Fibroblast of mammary gland (primary cell): Measurements from ENCODE around the gene OLR1.

ENCODE experiments used
- DNase-seq: peaks from one replicate; pipeline ENCODE4 v3.0.0-alpha.2; 2010; ENCODE audit warnings: low read depth
- H3K4me3 ChIP-seq: 2 replicates; pipeline ENCODE4 v1.5.1; 2011; ENCODE audit warnings: low read depth, mild to moderate bottlenecking, low read length, moderate library complexity; ENCODE audit not compliant: control insufficient read depth
- CTCF ChIP-seq: conservative IDR thresholded peaks from 2 replicates; pipeline ENCODE4 v1.5.1; 2011; ENCODE audit warnings: low read depth, low read length, inconsistent platforms; ENCODE audit not compliant: control insufficient read depth, insufficient read depth

The OLR1 gene

GRCh38 chr12:10153271-10154144 lies 18.4 kb downstream of the OLR1 start:
- peak; percentile 62 for DNase-seq
- peak; percentile 76 for TF ChIP-seq CTCF
- peak overlapping the region; percentile 57 for H3K4me3 ChIP-seq

- TF ChIP-seq CTCF: no peak
- H3K4me3 ChIP-seq: no peak overlapping the region
- DNase-seq: no peak
Measured at GRCh38 chr12:10151621-10152020, 20.3 kb downstream of the OLR1 start.

GRCh38 chr12:10147714-10148403 lies 24.1 kb downstream of the OLR1 start:
- DNase-seq: no peak
- no peak for TF ChIP-seq CTCF
- H3K4me3 ChIP-seq: no peak overlapping the region

GRCh38 chr12:10142976-10143589 lies 28.8 kb downstream of the OLR1 start:
- H3K4me3 ChIP-seq: no peak overlapping the region
- peak; percentile 5 for DNase-seq
- no peak for TF ChIP-seq CTCF

- peak; percentile 61 for DNase-seq
- H3K4me3 ChIP-seq: no peak overlapping the region
- TF ChIP-seq CTCF: peak; percentile 45
Measured at GRCh38 chr12:10140001-10140400, 31.9 kb downstream of the OLR1 start.

GRCh38 chr12:10136637-10137205 lies 35.2 kb downstream of the OLR1 start:
- no peak overlapping the region for H3K4me3 ChIP-seq
- no peak for TF ChIP-seq CTCF
- DNase-seq: no peak
